Superior temporal gyrus (tissue), 1 donor: ENCODE data around the gene VLDLR.
"Not testable (repeated sequence)": the region's sequence is repeated elsewhere in the genome, so short reads cannot be mapped to it uniquely, and the experiment has no call there.

Experiments used
- DNase-seq: peaks from one replicate; pipeline ENCODE4 v3.0.0-alpha.2; 2016; ENCODE audit errors: extremely low spot score

VLDLR gene

DNA sequence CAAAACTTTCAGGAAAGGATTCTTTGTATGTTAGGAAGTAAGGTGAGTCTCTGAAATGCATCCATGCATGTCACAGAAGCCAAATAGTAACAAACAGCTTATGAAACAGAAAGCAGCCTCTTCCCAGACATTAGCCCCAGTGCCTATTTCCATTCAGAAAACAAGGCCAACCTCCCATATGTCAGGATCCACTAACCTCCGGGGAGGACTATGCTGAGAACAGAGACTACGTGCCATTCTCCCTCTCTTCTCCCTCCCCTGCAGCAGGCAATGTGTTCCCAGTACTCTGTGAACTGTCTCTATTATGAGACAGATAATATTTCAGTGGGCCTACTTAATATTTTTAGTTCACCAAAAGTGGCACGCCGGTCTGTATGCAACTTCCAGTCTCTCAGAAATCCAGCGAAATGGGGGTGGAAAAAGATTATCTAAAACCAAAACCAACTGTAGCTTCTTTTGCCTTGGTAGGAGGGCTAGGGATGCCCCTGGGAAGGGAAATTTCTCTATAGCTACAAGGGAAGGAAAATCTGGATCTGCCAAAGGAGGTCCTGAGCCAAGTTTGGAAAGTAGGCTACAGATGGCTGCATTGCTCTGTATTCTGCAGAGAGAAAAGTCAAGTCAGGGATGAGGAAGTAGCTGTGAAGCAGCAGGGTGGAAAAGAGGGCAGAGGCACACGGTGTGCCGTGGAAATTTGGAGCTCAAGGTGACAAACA, 42.0 kb downstream of the VLDLR start:
- peak; percentile 23 for DNase-seq

DNA sequence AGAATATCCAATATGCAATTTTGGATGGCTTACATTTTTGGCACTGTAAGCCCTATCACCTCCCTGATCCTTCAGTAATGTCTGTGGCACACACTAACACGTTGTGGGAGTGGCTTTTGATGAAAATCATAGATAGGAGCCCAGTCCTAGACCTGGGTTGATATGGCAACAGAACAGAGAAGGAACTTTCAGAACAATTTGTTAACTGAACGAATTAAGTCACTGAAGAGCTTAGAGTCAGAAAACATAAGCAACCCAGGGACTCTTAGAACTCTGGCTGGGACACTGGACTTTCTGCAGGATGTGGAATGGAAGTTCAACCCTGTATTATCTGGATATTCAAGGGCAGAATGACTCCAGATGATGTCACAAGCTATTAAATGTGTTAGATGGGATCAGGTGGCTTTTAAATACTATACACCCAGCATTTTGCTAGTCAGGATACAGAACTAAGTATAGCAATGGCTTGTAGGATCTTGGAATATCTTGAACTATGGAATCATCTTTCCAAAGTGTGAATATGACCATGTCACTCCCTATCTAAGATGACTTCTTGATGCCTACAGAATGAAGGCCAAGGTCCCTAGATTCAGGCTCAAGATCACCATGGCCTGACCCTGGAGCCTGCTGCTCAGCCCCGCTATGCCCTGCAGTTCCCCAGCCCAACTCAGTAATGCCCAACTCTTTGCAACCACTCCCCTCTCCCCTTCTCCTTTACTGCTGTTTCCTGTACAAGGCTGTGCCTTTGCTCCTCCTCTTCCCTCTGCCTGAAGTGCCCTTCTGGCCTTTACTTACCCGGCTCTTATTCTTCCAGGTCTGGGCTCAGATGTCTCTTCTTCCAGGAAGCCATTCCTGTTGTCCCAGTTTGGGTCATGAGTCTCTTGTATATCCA, 42.8 kb downstream of the VLDLR start:
- DNase-seq, result peak; percentile 18

DNA sequence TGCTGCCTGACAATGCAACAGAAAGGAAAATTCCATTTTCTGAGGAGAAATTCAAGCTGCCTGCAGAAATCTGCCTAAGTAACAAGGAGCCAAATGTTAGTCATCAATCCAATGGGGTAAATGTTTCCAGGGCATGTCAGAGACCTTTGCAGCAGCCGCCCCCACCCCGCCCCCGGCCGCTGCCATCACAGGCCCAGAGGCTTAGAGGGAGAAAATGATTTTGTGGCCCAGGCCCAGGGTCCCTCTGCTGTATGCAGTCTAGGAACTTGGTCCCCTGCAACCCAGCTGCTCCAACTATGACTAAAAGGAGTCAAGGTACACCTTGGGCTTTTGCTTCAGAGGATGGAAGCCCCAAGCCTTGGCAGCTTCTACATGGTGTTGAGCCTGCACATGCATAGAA, 45.0 kb downstream of the VLDLR start:
- no peak for DNase-seq

DNA sequence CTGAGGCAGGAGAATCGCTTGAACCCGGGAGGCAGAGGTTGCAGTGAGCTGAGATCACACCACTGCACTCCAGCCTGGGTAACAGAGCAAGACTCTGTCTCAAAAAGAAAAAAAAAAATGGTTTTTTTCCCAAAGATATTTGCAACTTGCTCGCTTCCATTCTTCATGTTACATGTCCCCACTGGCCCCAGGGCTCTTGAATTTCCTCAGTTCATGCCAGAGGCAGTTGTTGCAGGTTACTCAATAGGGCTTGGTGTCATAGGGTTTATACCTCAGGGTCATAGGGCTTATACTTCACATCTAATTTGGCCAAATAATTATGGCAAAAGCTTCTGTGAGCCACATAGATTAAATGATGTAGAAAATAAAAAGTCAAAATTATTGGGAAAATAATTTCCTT, 51.6 kb downstream of the VLDLR start:
- DNase-seq, result no peak

DNA sequence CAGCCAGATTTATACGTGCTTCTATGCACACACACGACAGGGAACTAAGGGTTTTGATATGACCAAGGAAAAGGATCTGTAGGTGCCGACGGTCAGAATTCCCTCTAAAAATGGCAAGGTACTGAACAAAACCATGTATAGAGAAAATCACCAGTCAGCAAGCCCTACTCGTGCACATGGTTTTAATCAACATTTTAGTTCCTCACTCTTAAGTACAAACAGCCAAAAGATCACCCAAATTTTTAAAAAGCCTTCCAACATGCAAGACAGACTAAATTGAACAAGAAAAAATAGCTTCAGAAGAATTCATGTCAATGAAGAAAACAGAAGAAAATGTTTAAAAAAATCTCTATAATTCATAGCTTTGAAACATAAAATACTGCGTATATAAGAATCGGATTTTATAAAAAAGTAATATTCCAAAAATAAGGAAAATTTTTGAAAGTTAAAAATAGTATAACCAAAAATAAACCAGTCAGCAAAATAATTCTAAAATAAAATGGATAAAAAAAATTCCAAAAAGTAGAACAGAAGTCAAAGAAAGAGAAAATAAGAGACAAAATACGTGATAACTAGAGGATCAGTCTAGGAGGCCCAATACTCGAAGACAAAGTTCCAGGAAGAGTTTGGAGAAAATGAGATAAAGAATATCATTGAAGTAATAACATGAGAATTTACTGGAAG, 52.7 kb downstream of the VLDLR start:
- no peak for DNase-seq

DNA sequence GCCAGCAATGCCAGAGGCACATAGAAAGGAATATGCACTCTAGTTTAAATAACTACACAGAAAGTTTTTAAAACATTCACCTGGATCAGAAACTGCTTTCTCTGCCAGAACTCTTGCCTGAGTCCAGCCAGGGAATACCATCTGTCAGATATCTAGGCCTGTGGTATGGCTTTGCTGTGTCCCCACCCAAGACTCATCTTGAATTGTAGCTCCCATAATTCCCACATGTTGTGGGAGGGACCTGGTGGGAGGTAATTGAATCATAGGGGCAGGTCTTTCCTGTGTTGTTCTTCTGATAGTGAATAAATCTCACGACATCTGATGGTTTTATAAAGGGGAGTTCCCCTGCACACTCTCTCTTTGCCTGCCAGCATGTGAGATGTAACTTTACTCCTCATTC, 54.2 kb downstream of the VLDLR start:
- no peak for DNase-seq

DNA sequence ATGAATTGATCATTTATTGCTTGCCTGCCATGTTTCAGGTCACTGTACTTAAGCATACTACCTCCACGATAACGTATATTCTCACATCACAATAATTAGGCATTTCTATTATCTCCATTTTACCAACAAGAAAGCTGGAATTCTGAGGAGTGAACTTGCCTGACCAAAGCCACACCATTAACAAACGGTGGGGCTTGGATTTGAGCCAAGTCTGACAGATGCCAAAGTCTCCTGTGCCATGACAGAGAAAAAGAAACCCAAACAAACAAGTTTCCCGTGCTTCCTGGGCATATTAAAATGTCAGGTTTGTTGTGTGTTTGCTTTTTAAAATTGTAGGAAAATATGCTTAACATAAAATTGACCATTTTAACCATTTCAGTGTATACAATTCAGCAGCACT, 54.9 kb downstream of the VLDLR start:
- no peak for DNase-seq

DNA sequence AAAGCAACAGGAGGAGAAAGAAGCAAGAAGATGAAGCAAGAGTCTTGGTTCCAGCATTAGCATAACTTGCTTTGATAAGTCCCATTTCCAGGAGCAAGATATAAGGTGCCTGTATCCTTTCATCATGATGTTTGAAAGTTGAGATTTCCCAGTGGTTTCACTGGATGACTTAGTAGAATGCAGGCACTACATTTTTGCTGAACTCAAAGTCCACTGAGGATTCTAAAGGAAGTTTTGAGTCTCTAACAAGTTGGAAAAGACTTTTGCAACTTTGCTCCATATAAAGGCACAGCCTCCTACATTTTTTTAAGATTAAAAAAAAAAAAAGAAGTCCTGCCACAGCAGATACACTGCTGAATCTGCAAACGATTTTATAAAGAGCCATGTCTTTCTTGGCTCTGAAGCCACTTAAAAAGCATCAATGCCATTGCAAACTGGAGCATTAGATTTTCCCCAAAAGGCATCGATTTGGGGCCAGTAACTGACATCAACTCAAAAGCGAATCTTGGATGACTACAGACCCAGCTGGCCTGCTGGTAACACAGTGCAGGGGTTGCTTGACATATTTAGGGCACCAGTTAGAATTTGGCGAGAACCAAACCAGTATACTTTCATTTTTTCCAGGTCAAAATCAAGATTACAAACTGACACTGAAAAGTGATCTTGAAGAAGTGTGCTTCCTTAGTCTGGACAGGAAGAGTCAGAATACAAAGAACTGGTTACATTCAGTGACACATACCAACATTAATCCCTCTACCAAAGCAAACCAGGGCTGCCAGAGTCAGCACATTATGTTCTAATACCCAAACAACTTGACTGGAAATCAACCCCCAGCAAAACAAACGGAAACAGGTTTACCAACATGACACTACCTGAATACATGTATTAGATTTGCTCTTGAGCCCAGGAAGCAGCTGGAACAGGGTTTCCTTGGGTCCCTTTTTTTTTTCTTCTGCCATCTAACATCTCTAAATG, 56.6 kb downstream of the VLDLR start:
- no peak for DNase-seq

DNA sequence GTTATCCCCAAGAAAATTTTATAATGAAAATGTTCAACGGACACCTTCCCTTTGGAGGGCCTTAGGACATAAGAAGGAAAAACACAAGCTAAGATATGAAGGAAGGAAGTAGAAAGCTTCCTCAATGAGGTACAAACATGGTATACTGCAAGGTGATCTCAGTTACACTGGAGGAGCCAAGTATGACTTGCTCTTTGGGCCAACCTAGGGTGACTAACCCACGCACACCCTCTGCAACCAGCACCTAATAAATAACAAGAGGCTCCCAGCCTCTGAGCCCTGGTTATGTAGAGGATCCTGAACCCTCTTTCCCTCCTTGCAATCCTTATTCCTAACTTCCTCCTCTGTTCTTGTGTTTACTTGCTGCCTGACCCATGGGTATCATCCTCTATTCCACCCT, 57.4 kb downstream of the VLDLR start:
- DNase-seq, result no peak

DNA sequence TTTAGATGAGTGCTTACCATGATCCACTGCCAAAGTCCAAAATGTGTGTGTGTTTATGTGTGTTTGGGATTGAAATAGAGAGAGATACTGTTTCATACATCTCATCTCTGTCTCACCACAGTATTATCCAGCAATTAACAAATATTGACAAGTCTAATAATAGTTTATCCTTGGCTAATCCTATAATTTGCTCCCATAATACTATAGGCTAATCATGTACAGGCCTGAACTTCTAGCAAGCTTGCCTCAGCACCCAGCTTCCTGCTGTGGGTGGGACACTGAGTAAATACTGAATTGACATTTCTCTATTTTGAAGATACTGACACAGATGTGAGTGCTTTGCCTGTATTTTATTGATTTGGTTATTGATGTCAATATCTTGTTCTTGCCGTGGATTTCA, 60.4 kb downstream of the VLDLR start:
- DNase-seq, result no peak

DNA sequence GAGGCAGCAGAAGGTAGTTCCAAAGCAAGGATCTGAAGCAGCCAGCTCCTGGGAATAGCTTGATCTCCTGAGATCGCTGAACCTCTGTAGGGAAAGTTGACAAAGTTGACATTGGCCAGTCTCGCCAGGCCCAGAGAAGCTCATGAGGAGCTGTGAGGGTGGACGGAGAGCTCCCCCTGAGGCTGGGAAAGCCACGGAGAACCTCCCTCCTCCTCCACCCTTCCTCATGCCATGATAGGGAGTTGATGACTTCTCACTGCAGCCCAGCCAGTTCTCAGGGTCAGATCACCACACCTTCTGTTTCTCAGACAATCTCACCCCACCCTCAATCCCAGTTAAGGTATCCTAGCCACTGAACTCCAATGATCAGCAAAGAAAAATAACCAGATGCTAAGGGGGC, 65.3 kb downstream of the VLDLR start:
- DNase-seq, result no peak

DNA sequence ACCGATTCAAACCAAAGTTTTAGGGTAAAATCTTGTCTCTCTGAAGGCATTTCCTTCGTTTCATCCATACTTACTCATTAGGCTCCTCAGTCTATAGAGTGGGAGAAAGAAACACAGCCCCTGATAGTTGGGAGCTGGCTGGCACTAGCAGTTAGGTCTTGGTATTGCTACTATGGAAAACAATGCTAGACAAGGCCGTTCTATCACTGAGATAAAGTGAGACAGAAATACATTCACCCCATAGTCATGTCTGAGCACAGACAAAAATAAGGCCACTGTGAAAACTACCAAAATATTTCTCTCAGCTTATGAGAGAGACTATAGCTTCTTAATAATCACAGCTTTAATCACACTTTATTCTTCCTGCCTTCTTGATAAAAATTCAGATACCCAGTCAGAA, 67.0 kb downstream of the VLDLR start:
- DNase-seq, result no peak

DNA sequence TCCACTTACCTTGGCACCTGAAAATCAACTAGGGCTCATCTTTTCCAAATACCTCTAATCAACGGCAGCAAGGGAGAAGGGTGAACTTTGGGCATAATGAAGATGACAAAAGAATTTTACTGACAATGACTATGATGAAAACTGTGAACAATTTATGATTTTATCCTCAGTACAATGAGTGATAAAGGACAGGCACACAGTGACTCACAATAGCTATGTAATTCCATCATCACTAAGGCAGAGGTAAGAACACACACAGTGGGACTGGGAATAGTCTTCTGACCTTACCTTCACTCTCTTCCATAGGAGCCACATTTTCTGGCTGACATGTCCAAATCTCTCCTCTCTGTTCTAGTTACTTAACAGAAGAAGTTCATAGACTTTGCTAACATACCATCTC, 69.6 kb downstream of the VLDLR start:
- no peak for DNase-seq

DNA sequence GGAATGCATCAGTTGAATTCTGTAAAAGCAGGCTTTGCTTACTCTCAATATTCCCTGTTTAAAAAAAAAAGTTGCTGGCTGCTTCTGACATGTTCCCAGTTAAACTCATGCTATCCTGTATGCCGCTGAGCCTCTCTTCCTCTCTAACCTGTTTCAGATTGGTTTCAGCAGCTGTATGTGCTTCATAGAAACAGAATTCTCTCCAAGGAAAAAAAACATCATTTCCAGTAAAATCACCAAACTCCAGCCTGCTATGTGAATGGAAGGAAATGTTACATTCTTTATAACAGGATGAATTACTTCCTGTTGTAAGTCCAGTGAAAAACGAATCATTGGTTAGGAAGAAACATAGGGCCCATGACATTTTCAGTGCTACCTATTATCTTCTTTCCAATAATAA, 70.0 kb downstream of the VLDLR start:
- no peak for DNase-seq

DNA sequence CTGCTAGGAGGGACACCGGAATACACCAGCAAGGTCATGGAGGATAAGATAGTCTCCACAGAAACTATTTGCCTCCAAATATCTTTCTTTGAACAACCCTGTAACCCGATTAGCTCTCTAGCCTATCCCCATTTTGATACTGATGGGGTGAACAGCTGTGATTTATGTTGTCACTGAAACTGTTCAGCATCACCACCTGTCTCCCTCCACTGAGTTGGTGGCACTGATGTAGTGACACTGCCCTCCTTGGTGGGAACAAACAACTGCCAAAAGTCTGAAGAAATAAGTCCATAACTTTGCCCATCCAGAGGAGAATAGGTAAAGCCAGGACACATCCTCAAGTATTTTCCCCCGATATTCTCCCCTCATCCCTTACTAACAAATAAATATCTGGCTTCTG, 71.5 kb downstream of the VLDLR start:
- no peak for DNase-seq

DNA sequence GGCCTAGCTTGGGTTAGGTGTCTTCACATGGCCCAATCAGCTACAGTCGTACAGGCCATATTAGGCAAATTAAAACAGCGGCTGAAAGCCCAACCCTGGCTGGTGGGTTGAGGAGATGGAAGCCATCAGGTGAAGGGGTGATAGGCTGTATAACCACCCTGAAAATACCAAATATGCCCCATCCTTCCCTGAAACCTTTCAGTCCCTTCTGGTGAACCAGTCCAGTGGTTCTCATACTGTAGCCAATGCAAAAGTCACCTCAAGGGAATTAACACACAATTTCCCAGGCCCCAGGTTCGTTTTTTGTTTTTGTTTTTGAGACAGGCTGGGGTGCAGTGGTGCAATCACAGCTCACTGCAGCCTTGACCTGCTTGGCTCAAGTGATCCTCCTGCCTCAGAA, 75.9 kb downstream of the VLDLR start:
- DNase-seq, result no peak

DNA sequence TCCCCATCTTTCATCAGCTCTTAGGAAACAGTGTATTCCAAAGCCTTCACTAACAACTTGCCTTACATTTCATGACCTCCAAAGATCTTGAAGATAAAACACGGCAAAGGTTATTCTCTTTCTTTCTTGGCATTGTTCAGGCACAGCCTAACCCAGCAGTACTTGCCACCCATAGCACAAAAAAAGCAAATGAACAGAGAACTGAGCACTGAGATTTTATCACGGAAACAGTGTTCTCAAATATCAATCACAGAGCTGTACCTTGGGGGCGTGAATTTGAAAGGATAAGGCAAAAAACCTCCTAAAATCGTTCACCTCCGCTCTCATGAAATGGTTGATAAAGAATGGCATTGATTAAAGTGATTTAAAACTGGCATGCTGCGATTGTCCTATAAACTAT, 78.8 kb downstream of the VLDLR start:
- DNase-seq, result no peak

DNA sequence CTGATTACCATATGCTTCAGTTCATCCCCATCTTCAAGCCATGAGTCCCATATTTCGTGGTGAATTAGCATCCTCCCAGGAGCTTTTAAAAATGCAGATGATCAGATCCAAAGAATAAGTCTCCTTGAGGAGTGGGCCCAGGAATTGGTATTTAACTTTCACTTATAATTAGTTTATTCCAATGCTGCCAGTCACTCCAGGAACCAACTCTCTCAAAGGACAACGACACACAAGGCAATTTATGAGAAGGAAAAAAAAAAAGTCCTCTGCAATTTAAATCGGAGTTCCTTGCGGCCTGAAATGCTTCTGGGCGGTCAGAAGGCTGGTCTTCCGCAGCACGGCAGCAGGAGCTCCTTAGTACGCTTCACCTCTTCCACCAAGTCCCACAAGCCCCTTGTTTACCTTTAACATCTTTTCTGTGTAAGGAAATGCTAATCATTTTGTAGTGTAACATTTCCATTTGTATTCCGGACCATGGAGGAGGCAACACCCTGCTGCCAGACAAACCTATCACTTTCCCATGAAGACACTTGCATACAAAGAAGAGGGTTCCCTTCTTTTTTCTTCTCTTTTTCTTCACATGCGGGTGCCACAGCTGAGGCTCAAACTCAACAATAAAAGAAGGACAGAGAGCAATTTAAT, 79.4 kb downstream of the VLDLR start:
- DNase-seq, result no peak

DNA sequence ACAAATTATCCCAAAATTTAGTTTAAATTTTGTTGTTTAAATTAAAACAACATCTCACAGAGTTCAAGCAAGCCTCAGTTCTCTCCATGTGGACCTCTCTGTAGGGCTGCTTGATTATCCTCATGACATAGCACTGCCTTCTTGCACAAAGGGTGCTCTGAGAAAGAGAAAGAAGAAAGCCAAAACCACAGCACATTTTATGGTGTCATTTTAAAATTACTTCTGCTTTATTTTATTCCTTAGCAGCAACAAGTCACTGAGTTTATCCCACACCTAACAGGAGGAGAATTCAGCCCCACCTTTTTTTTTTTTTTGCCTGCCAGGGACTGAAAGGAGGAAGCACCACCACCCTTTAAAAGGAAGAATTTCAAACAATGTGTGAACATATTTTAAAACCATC, 82.9 kb downstream of the VLDLR start:
- no peak for DNase-seq

DNA sequence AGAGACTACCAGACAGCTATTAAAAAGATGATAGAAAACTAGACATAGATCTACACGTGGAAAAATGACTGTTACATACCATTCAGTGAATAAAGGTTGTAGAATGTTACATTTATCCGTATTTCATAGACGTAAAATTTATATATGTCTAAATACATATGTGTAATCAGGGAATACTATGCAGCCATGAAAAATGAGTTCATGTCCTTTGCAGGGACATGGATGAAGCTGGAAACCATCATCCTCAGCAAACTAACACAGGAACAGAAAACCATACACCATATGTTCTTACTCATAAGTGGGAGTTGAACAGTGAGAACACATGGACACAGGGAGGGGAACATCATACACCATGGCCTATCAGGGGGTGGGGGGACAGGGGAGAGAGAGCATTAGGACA, 85.7 kb downstream of the VLDLR start:
- DNase-seq, result not testable (repeated sequence)
